Measurements from ENCODE around the gene PRND. TPM values are rescaled to one million over a fixed set of nuclear protein-coding genes. Genes with fewer than 3 reads are reported as not detected.
"Not testable (repeated sequence)": the region's sequence is repeated elsewhere in the genome, so short reads cannot be mapped to it uniquely, and the experiment has no call there.

PRND gene
- total RNA-seq (2014; rRNA removed; shearing (Covaris generic)) = under 0.01 and 0.10 TPM in 2 replicates

GRCh38 chr20:4721719-4722118 is at the start of gene PRND:
PRND (plus strand) TSS chr20:4721909; CDS start chr20:4724552, 2,643 bp downstream.
- no peak for DNase-seq (ENCODE audit: low read depth)

GRCh38 chr20:4672948-4673347 is 48.8 kb upstream of the PRND start:
- DNase-seq (ENCODE audit: low read depth) = no peak

GRCh38 chr20:4673371-4674001 is 48.2 kb upstream of the PRND start:
- DNase-seq (ENCODE audit: low read depth) = no peak

- DNase-seq (ENCODE audit: low read depth) = no peak
Measured at GRCh38 chr20:4674672-4675071, 47.0 kb upstream of the PRND start.

- DNase-seq (ENCODE audit: low read depth) = no peak
Measured at GRCh38 chr20:4677846-4678245, 43.9 kb upstream of the PRND start.

GRCh38 chr20:4681401-4681800 is 40.3 kb upstream of the PRND start:
- no peak for DNase-seq (ENCODE audit: low read depth)

- peak; percentile 73 for DNase-seq (ENCODE audit: low read depth)
Measured at GRCh38 chr20:4681991-4682401, 39.7 kb upstream of the PRND start.

- DNase-seq (ENCODE audit: low read depth) = no peak
Measured at GRCh38 chr20:4682682-4683081, 39.0 kb upstream of the PRND start.

- DNase-seq (ENCODE audit: low read depth) = peak; percentile 78
Measured at GRCh38 chr20:4683261-4683660, 38.4 kb upstream of the PRND start.

- DNase-seq (ENCODE audit: low read depth) = peak; percentile 90
Measured at GRCh38 chr20:4684837-4685413, 36.8 kb upstream of the PRND start.

GRCh38 chr20:4685923-4686221 is 35.8 kb upstream of the PRND start:
- DNase-seq (ENCODE audit: low read depth) = no peak

- DNase-seq (ENCODE audit: low read depth) = no peak
Measured at GRCh38 chr20:4688305-4688704, 33.4 kb upstream of the PRND start.

GRCh38 chr20:4689220-4689619 is 32.5 kb upstream of the PRND start:
- no peak for DNase-seq (ENCODE audit: low read depth)

- DNase-seq (ENCODE audit: low read depth) = no peak
Measured at GRCh38 chr20:4691753-4692152, 30.0 kb upstream of the PRND start.

- no peak for DNase-seq (ENCODE audit: low read depth)
Measured at GRCh38 chr20:4694076-4694475, 27.6 kb upstream of the PRND start.

GRCh38 chr20:4697189-4697830 is 24.4 kb upstream of the PRND start:
- no peak for DNase-seq (ENCODE audit: low read depth)

- no peak for DNase-seq (ENCODE audit: low read depth)
Measured at GRCh38 chr20:4697831-4698221, 23.9 kb upstream of the PRND start.

GRCh38 chr20:4699216-4699615 is 22.5 kb upstream of the PRND start:
- DNase-seq (ENCODE audit: low read depth) = no peak

- DNase-seq (ENCODE audit: low read depth) = no peak
Measured at GRCh38 chr20:4699957-4700356, 21.8 kb upstream of the PRND start.

- peak; percentile 56 for DNase-seq (ENCODE audit: low read depth)
Measured at GRCh38 chr20:4702562-4703280, 19.0 kb upstream of the PRND start.

GRCh38 chr20:4703281-4703676 is 18.4 kb upstream of the PRND start:
- no peak for DNase-seq (ENCODE audit: low read depth)

GRCh38 chr20:4706941-4707340 is 14.8 kb upstream of the PRND start:
- not testable (repeated sequence) for DNase-seq (ENCODE audit: low read depth)

- DNase-seq (ENCODE audit: low read depth) = no peak
Measured at GRCh38 chr20:4708036-4708435, 13.7 kb upstream of the PRND start.
